Vagina (tissue), 2 donors: ENCODE data around the gene WDR41. TPM values are rescaled to one million over a fixed set of nuclear protein-coding genes. Genes with fewer than 3 reads are reported as not detected.

ENCODE experiments used
- DNase-seq, 2 donors: peaks; one replicate each; pipeline ENCODE4 v3.0.0-alpha.2; 2017; ENCODE audit errors: extremely low spot score in 2 of 2
- H3K27ac ChIP-seq: fragments of 200-600 bp; sonication (generic); one replicate; pipeline ENCODE4 v1.5.1; 2019
- H3K27me3 ChIP-seq: fragments of 200-600 bp; sonication (generic); one replicate; pipeline ENCODE4 v1.5.1; 2019
- H3K36me3 ChIP-seq, 2 donors: fragments of 200-600 bp; sonication (generic); one replicate each; pipeline ENCODE4 v1.5.1; 2017 to 2019
- H3K4me1 ChIP-seq: fragments of 200-600 bp; sonication (generic); one replicate; pipeline ENCODE4 v1.5.1; 2019
- H3K4me3 ChIP-seq, 2 donors: fragments of 200-600 bp; sonication (generic); 1 replicate in 1 of 2; 2 replicates in 1 of 2; pipeline ENCODE4 v1.5.1; 2016 to 2019
- H3K9me3 ChIP-seq: fragments of 200-600 bp; sonication (generic); one replicate; pipeline ENCODE4 v1.5.1; 2019
- CTCF ChIP-seq, 3 experiments: fragments of 450-650 bp in 2 of 3; fragments of 200-600 bp in 1 of 3; sonication (generic) in 1 of 3; IDR thresholded peaks; one replicate each; pipeline ENCODE4 v1.5.1; 2017 to 2019; ENCODE audit warnings: antibody characterized with exemption in 3 of 3, mild to moderate bottlenecking in 2 of 3, moderate library complexity in 2 of 3
- POLR2A ChIP-seq, 2 donors: fragments of 450-650 bp; IDR thresholded peaks; one replicate each; pipeline ENCODE4 v1.6.1; 2017; ENCODE audit warnings: antibody characterized with exemption in 2 of 2, mild to moderate bottlenecking in 2 of 2, moderate library complexity in 2 of 2
- POLR2AphosphoS5 ChIP-seq, 2 donors: sonication (generic); formaldehyde crosslinking; IDR thresholded peaks; one replicate each; pipeline ENCODE4 v1.9.0; 2017; ENCODE audit warnings: antibody characterized with exemption in 2 of 2, mild to moderate bottlenecking in 2 of 2, low read depth in 1 of 2; ENCODE audit not compliant: insufficient read depth in 1 of 2
- intact Hi-C: fragments of 100-400 bp; cut with DNase I; formaldehyde crosslinking; loops from one replicate; pipeline ENCODE4 v1.15.1; 2023
- total RNA-seq: library from RNA; depleted of rRNA; stranded (reverse); fragments of >200 nt; gene quantifications from one replicate; pipeline ENCODE4 v1.2.3, GENCODE V29; 2016

The WDR41 gene
- total RNA-seq, 1 donor from 2014 or later, result 40.3 TPM

GRCh38 chr5:77437194-77437593 lies 54.9 kb downstream of the WDR41 start:
- Histone ChIP-seq H3K9me3 (no peaks in the 10 kb centered on the region), H3K4me3 (no peak overlapping the region), H3K27me3 (no peaks in the 10 kb centered on the region), H3K4me1 (no peaks in the 10 kb centered on the region), H3K36me3 (peaks cover 0 to 45% of the 10 kb centered on the region in 2 donors), H3K27ac (no peak overlapping the region)
- DNase-seq, result no peak
- TF ChIP-seq POLR2AphosphoS5 (IDR thresholded peaks at IDR 0.05; ENCODE audit: insufficient read depth in 1 of 2, low read depth in 1 of 2) (no peak), POLR2A (IDR thresholded peaks at IDR 0.05) (no peak), CTCF (IDR thresholded peaks at IDR 0.05) (no peak)
- intact Hi-C loops, result no loop called here

- H3K27me3 ChIP-seq, result no peaks in the 10 kb centered on the region
- peaks cover 0 to 42% of the 10 kb centered on the region in 2 donors for H3K36me3 ChIP-seq
- intact Hi-C loops, result no loop called here
- no peak overlapping the region for H3K4me3 ChIP-seq
- DNase-seq, result no peak
- peaks cover 16% of the 10 kb centered on the region for H3K4me1 ChIP-seq
- H3K27ac ChIP-seq, result no peak overlapping the region
- TF ChIP-seq CTCF (IDR thresholded peaks at IDR 0.05), result no peak
- no peaks in the 10 kb centered on the region for H3K9me3 ChIP-seq
Observed at GRCh38 chr5:77431719-77432118, 60.4 kb downstream of the WDR41 start.

GRCh38 chr5:77431286-77431685 lies 60.8 kb downstream of the WDR41 start:
- Histone ChIP-seq H3K4me1 (peaks cover 20% of the 10 kb centered on the region), H3K27me3 (no peaks in the 10 kb centered on the region), H3K9me3 (no peaks in the 10 kb centered on the region), H3K27ac (no peak overlapping the region), H3K4me3 (no peak overlapping the region), H3K36me3 (peaks cover 0 to 41% of the 10 kb centered on the region in 2 donors)
- DNase-seq, result no peak
- TF ChIP-seq POLR2AphosphoS5 (IDR thresholded peaks at IDR 0.05; ENCODE audit: insufficient read depth in 1 of 2, low read depth in 1 of 2), result no peak
- TF ChIP-seq CTCF (IDR thresholded peaks at IDR 0.05), result no peak
- no peak for TF ChIP-seq POLR2A (IDR thresholded peaks at IDR 0.05)
- intact Hi-C loops, result no loop called here

GRCh38 chr5:77430726-77431125 lies 61.4 kb downstream of the WDR41 start:
- Histone ChIP-seq H3K4me3 (no peak overlapping the region), H3K27ac (no peak overlapping the region), H3K27me3 (no peaks in the 10 kb centered on the region), H3K9me3 (no peaks in the 10 kb centered on the region), H3K36me3 (peaks cover 0 to 41% of the 10 kb centered on the region in 2 donors), H3K4me1 (peaks cover 25% of the 10 kb centered on the region)
- intact Hi-C loops, result no loop called here
- TF ChIP-seq CTCF (IDR thresholded peaks at IDR 0.05), result no peak
- no peak for DNase-seq

- peak overlapping the region; percentile 33 for H3K27ac ChIP-seq
- no peaks in the 10 kb centered on the region for H3K27me3 ChIP-seq
- TF ChIP-seq POLR2A (IDR thresholded peaks at IDR 0.05), result no peak
- TF ChIP-seq CTCF (IDR thresholded peaks at IDR 0.05), result no peak
- TF ChIP-seq POLR2AphosphoS5 (IDR thresholded peaks at IDR 0.05; ENCODE audit: insufficient read depth in 1 of 2, low read depth in 1 of 2), result no peak
Observed at GRCh38 chr5:77428526-77428925, 63.6 kb downstream of the WDR41 start.

More at GRCh38 chr5:77428526-77428925, 63.6 kb downstream of the WDR41 start:
- peaks cover 0 to 24% of the 10 kb centered on the region in 2 donors for H3K36me3 ChIP-seq
- H3K4me3 ChIP-seq, result no peak overlapping the region
- H3K9me3 ChIP-seq, result no peaks in the 10 kb centered on the region
- no peak for DNase-seq
- H3K4me1 ChIP-seq, result peaks cover 25% of the 10 kb centered on the region
- intact Hi-C loops, result no loop called here
